ENCODE results near the gene NUP210L.

- no peak for TF ChIP-seq POLR2AphosphoS5 (IDR thresholded peaks at IDR 0.05; ENCODE audit: borderline replicate concordance, low read depth, low read length)
- TF ChIP-seq EZH2 (IDR thresholded peaks at IDR 0.05) = no peak
- TF ChIP-seq FOXP2 (optimal IDR thresholded peaks at IDR 0.05; ENCODE audit: control extremely low read depth, extremely low read length, insufficient read depth) = no peak
Measured at GRCh38 chr1:154198756-154199562, 44.1 kb upstream of the NUP210L start.

Data from SK-N-MC (cell line).